ENCODE measurements around the gene ZDHHC11B.
"Not testable (repeated sequence)": the region's sequence is repeated elsewhere in the genome, so short reads cannot be mapped to it uniquely, and the experiment has no call there.

DNA sequence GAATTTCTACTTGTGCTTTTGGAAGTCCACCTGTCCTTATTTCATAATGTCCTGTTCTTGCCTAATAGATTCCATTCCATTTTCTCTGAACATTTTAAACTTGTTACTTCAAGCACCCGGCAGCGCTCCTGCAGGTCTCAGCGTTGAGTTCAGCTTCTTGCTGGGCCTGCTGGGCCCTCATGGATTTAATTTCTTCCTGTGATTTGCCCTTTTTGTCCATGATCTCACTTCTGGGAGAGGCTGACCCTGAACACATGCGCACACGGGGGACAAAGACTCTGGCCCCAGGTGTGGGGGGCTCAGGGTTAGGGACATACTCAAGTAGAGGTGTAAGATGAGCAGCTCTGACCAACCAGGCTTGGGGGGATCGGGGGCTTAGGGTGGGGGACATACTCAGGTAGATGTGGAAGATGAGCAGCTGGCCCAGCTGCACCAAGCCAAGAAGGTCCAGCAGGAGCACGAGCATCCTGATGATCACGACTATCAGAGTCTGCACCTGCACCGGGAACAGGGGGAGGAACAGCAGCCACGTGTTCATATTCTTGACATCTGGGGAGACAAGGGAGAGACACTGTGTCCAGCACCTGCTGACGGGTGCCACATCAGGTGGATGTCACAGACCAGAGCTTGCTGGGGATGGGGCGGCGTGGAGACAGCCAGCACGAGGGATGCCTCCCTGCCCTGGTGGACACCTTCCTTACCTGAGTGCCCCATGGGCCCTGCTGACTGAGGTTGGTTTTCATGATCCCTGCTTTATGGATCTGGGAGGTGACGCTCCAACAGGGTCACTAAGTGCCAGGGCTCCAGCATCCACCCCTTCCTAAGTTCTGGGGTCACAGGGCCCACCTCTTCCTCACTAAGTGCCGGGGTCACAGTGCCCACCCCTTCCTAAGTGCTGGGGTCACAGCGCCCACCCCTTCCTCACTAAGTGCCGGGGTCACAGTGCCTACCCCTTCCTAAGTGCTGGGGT lies 36.2 kb downstream of the ZDHHC11B start:
- not testable (repeated sequence) for TF ChIP-seq CTCF, POLR2A, EP300 (IDR thresholded peaks at IDR 0.05)

All from tibial nerve (tissue), 4 donors.